ENCODE data around the gene L1TD1. TPM values are rescaled to one million over a fixed set of nuclear protein-coding genes. Genes with fewer than 3 reads are reported as not detected.

L1TD1 gene
- total RNA-seq, 4 donors from 2014 or later: 0.28 TPM; not detected in 3

GRCh38 chr1:62229932-62230331 is 35.3 kb downstream of the L1TD1 start:
- no peaks in the 10 kb centered on the region for H3K9me3 ChIP-seq
- H3K4me3 ChIP-seq: no peak overlapping the region
- H3K4me1 ChIP-seq: no peaks in the 10 kb centered on the region
- peak in 1 of 3 donors; percentile 5 for DNase-seq
- TF ChIP-seq POLR2A (IDR thresholded peaks at IDR 0.05) (no peak), CTCF (IDR thresholded peaks at IDR 0.05) (no peak)
- no peaks in the 10 kb centered on the region for H3K27me3 ChIP-seq
- H3K36me3 ChIP-seq: no peaks in the 10 kb centered on the region
- H3K27ac ChIP-seq: no peak overlapping the region

GRCh38 chr1:62230718-62231117 is 36.1 kb downstream of the L1TD1 start:
- Histone ChIP-seq H3K9me3 (no peaks in the 10 kb centered on the region), H3K36me3 (no peaks in the 10 kb centered on the region), H3K27ac (no peak overlapping the region), H3K4me1 (no peaks in the 10 kb centered on the region), H3K27me3 (no peaks in the 10 kb centered on the region), H3K4me3 (no peak overlapping the region)
- peak in 1 of 3 donors; percentile 13 for DNase-seq
- TF ChIP-seq POLR2A (IDR thresholded peaks at IDR 0.05) (no peak), CTCF (IDR thresholded peaks at IDR 0.05) (no peak)

GRCh38 chr1:62232871-62233278 is 38.2 kb downstream of the L1TD1 start:
- no peak for DNase-seq
- Histone ChIP-seq H3K9me3 (no peaks in the 10 kb centered on the region), H3K36me3 (no peaks in the 10 kb centered on the region), H3K4me1 (no peaks in the 10 kb centered on the region), H3K27me3 (no peaks in the 10 kb centered on the region), H3K4me3 (no peak overlapping the region), H3K27ac (no peak overlapping the region)
- TF ChIP-seq POLR2A (IDR thresholded peaks at IDR 0.05) (no peak), CTCF (IDR thresholded peaks at IDR 0.05) (no peak)

- Histone ChIP-seq H3K27ac (no peak overlapping the region), H3K9me3 (no peaks in the 10 kb centered on the region), H3K4me3 (no peak overlapping the region), H3K4me1 (no peaks in the 10 kb centered on the region), H3K36me3 (no peaks in the 10 kb centered on the region), H3K27me3 (no peaks in the 10 kb centered on the region)
- no peak for DNase-seq
- TF ChIP-seq POLR2A (IDR thresholded peaks at IDR 0.05) (no peak), CTCF (IDR thresholded peaks at IDR 0.05) (no peak)
These were observed 39.3 kb downstream of the L1TD1 start for GRCh38 chr1:62233926-62234450.

- Histone ChIP-seq H3K4me3 (no peak overlapping the region), H3K9me3 (no peaks in the 10 kb centered on the region), H3K27me3 (no peaks in the 10 kb centered on the region), H3K36me3 (no peaks in the 10 kb centered on the region), H3K27ac (no peak overlapping the region), H3K4me1 (no peaks in the 10 kb centered on the region)
- no peak for TF ChIP-seq POLR2A (IDR thresholded peaks at IDR 0.05)
- TF ChIP-seq CTCF (IDR thresholded peaks at IDR 0.05): no peak
- no peak for DNase-seq
These were observed 40.0 kb downstream of the L1TD1 start for GRCh38 chr1:62234688-62235087.

- Histone ChIP-seq H3K27ac (no peak overlapping the region), H3K4me1 (no peaks in the 10 kb centered on the region), H3K4me3 (no peak overlapping the region), H3K27me3 (no peaks in the 10 kb centered on the region), H3K36me3 (no peaks in the 10 kb centered on the region), H3K9me3 (no peaks in the 10 kb centered on the region)
- TF ChIP-seq CTCF (IDR thresholded peaks at IDR 0.05) (no peak), POLR2A (IDR thresholded peaks at IDR 0.05) (no peak)
- no peak for DNase-seq
These were observed 40.9 kb downstream of the L1TD1 start for GRCh38 chr1:62235576-62235975.

Measured in Peyer's patch (tissue), 4 donors.